Right ventricle myocardium inferior (tissue), 1 donor: ENCODE data around the gene KAT2B. TPM values are rescaled to one million over a fixed set of nuclear protein-coding genes. Genes with fewer than 3 reads are reported as not detected.
"Not testable (repeated sequence)": the region's sequence is repeated elsewhere in the genome, so short reads cannot be mapped to it uniquely, and the experiment has no call there.

Source experiments
- ATAC-seq: fragments of 200-7000 bp; cut with Tn5 transposase; one replicate; pipeline ENCODE4 v1.9.1; 2020; ENCODE audit warnings: mild to moderate bottlenecking, moderate library complexity
- DNase-seq: peaks from one replicate; pipeline ENCODE4 v3.0.0; 2021; ENCODE audit errors: missing footprints
- intact Hi-C: fragments of 100-400 bp; cut with DNase I; formaldehyde crosslinking; loops from one replicate; pipeline ENCODE4 v1.11.0; 2022
- total RNA-seq: library from RNA; stranded (reverse); fragmentation: NEBNext Ultra II Directional; extraction: Animal tissue kit (Norgen Biotek cat#: 25700); gene quantifications from one replicate; pipeline ENCODE4 v1.2.1, GENCODE V29; 2021
- donor health status: DM: no; HTN: yes; CAD: no; lungs with severe emphysema.

Gene KAT2B
- total RNA-seq, 1 donor from 2014 or later: 118 TPM

DNA sequence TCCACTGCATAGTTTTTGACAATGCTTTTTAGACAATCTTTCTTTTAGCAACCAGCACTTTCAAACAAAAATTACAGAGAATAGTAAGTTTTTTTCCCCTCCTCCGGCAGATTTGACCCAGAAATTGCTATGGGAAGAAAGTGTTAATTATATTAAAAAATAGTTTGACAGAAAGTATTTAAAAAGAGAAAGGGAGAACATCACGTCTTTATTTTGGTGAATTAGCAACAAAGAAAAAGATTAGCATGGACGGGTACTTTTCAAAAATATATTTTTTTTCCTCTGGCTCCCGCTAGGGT is 831 bp upstream of the KAT2B start:
- intact Hi-C loops: no loop called here
- no peak for ATAC-seq

DNA sequence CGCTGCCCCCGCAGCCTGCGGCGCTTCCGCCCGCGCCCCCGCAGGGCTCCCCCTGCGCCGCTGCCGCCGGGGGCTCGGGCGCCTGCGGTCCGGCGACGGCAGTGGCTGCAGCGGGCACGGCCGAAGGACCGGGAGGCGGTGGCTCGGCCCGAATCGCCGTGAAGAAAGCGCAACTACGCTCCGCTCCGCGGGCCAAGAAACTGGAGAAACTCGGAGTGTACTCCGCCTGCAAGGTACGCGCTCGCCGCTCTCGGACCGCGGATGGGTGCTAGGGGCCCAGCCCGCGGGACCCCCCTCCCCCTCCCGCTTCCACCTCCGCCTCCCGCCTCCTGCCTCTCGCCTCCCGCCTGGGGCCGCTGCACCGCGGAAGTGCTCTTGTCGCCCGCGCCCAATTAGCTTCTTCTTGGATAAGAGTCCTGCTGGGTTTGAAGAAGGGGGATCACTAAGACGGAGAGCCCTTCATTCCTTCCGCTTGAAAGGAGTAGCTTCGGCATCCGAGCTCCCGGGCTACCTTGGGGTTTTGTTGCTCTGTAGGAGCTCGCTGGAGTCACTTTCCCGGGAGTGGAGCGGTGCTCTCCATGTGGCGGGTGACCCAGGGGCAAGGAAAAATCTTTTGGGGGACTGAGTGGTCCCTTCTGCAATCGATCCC is 426 bp downstream of the KAT2B start:
- ATAC-seq (peak; percentile 64), DNase-seq (peak; percentile 93)
- intact Hi-C loops: loop anchor here (2.0 to 5.0 kb wide), 5 partner anchors 40 to 153 kb away; partner anchors contain the start of genes RAB5A and SGO1

More for the DNA sequence above, 831 bp upstream of the KAT2B start:
- no peak for DNase-seq

DNA sequence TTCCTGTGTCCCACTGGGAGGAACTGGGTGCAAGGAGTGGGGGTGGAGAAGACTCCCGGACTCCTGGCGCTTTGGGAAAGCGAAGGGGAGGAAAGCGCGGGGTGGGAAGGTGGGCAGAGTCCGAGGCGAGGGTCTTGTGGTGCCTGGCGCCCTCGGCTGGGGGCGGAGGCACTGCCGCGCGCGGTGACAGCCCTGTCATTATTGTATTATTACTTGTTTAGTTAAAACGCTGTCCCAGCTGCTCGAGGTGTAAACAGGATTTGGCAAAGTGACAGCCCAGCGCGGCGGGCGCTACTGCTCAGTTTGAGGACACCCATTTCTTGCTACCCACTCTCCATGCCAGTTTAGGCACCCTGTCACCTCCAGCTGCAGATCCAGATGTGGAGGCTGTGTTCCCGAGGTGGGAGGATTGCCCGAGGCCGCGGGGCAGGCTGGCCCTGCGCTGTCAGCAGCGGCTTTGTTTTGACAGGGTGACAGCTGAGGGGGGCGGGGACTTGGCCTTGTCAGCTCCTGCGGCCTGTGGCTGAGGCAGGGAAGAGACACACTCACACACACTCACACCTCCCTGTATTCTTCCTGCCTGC is 1.0 kb downstream of the KAT2B start:
- ATAC-seq: peak; percentile 87
- peak; percentile 96 for DNase-seq
- intact Hi-C loops: loop anchor here (2.0 to 5.0 kb wide), 5 partner anchors 40 to 154 kb away; partner anchors contain the start of genes RAB5A and SGO1

DNA sequence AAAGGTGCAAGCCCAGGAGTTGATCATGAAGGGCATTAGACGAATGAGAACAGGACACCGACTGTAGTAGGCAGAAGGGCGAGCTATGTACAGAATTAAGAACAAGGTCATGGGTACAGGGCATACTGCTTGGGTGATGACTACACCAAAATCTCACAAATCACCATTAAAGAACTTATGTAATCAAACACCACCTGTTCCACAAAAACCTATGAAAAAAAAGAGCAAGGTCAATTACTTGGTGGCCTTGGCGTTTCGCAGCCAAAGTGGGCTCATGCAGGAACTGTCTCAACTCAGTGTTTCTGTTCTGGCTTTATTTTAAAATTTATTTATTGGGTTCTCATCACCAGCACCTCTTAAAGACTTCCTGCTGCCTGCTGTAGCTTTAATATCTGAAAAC is 2.1 kb downstream of the KAT2B start:
- DNase-seq (no peak), ATAC-seq (no peak)
- intact Hi-C loops: loop anchor here (5.0 kb wide), 2 partner anchors 145 to 155 kb away; partner anchors contain the start of gene SGO1

DNA sequence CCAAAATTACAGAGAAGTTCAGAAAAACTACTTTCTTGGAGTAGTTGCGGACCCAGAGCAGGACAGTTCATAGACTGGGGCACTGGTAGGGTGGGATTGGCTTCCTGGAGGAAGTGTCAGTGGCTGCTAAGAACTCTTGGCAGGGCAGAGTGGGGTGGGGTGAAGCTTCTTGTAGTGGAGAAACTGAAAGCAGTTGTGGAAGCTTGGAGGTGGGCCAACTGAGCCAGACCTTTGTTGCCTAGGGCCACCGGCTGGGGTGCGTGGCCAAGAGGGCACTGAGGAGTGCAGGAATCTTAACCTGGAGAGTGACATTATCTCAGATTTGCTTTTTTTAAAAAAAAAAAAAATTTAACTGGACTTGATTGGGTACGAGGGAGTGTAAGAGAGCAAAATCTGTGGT is 3.1 kb downstream of the KAT2B start:
- DNase-seq (peak; percentile 91), ATAC-seq (peak; percentile 23)
- intact Hi-C loops: loop anchor here (5.0 kb wide), 2 partner anchors 144 to 156 kb away; partner anchors contain the start of gene SGO1

DNA sequence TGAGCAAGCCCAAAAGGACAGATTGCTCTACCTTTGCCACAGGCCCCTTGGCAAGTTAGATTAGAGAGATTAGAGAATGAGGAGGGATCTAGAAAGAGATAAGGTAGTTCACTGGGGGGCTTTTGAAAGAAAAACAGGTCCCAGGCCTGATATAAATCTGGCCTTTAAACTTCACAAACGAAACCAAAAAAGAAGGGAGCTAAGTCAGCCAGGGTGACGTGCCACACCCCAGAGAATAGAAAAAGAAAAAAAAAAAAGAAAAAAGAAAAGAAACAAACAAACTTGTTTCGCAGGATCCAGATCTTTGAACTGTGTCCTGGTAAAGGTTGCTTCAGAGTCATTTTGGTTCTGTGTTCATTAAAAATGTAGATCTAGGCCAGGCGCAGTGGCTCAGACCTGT is 3.6 kb downstream of the KAT2B start:
- intact Hi-C loops: loop anchor here (5.0 kb wide), 2 partner anchors 143 to 157 kb away; partner anchors contain the start of gene SGO1
- no peak for DNase-seq
- ATAC-seq: no peak

DNA sequence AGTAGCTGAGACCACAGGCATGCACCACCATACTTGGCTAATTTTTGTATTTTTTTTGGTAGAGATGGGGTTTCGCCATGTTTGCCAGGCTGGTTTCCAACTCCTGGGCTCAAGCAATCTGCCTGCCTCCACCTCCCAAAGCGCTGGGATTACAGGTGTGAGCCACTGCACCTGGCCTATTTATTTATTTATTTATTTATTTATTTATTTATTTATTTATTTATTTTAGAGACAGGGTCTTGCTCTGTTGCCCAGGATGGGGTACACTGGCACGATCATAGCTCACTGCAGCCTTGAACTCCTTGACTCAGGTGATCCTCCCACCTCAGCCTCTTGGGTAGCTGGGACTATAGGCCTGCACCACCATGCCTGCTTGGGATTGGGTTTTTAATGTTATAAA is 4.9 kb downstream of the KAT2B start:
- intact Hi-C loops, ATAC-seq, DNase-seq: not testable (repeated sequence)

DNA sequence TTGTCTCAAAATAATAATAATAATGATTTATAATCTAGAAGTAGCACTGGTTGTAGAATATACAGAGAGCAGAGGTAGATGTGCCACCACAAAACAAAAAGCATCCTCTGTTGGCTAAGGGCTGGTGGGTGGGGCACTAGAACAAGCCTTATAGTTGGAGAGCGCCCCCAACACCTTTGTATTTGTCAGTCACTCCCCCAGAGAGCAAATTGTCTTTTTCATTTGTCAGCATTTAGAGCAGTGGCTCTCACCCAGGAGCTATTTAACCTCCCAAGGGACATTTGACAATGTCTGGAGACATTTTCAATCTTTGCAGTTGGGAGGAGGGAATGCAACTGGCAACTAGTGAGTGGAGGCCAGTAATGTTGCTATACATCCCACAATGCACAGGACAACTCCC is 6.3 kb downstream of the KAT2B start:
- intact Hi-C loops: no loop called here
- DNase-seq: no peak
- ATAC-seq: no peak

DNA sequence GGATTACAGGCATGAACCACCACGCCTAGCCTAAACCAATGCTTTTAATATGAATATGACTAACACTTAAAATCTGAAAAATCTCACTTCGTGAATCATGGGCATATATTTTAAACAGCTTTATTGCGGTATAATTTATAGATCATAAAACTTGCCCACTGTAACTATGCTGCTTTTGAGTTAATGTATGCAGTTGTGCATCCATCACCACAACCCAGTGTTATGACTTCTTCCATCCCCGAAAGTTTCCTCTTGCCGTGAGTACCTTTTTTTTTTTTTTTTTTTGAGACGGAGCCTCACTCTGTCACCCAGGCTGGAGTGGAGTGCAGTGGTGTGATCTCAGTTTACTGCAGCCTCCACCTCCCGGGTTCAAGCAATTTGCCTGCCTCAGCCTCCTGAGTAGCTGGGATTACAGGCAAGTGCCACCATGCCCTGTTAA is 7.1 kb downstream of the KAT2B start:
- no peak for DNase-seq
- no peak for ATAC-seq
- intact Hi-C loops: no loop called here

DNA sequence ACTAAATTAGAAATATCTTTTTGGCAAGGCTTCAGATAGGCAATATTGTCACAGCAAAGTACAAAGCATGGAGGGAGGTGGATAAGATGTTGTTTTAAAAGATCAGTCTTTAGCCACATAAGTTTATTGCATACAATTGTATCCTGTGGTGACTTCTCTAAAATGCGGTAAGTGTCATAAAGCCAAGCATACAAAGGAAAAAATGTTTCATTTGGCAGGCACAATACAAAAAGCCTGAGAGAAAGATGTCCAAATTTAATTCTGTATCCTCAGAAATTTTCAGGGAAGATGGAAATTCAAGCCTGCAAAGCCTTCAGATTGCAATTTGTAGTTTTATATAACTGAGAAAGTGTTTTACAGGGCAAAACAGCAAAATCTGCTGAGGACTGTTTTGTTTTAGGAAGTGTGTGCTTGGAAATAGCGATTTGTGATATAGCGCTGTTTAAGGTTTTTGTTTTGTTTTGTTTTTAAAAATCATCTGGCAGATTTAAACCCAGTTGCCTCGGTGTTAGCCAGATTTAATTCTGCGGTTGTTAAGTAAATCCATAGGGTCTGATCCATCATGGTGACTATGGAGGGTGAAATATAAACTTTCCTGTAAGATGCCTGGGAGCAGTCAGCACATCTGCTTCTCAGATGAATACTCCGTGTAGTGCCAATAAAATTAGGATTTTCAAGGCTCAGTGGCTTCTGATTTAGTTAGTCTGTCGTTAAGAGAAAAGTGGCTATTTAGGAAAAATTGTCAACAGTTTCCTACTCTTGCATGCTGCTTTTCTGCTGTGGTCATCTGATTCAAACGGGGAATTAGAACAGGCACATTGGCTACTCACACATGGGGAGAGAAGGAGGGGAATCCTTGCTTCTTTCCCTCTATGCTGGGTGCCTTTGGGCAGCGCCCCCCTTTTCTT is 8.0 kb downstream of the KAT2B start:
- ATAC-seq (no peak), DNase-seq (no peak)
- intact Hi-C loops: no loop called here

DNA sequence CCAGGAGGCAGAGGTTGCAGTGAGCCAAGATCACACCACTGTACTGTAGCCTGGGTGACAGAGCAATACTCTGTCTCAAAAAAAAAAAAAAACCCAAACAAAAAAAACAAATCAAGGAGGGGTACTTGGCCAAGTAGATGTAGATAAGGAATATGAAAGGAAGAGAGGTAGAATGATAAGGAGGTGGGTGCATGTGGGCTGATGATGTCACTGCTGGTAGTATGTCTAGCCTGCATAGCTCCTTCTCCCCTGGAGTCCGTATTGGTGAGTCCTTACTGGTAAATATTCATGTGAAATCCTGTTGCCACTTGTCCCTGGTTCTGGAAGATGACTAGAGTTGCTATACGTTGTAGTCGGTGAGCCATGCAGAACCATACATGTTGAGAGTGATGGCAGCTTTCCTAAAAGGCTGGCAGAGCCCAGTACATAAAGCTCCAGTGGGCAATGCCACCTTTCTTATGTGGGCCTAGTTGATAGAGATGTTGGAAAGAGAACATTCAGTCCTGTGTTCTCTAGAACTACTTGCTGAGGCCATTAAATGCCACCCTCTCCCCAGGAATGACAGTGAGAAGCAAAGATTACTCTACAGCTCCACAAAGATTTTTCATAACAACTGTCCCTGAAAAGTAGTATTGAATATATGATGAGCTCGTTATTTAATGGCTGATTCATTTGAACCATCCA is 11.0 kb downstream of the KAT2B start:
- no peak for DNase-seq
- ATAC-seq: no peak
- intact Hi-C loops: no loop called here

DNA sequence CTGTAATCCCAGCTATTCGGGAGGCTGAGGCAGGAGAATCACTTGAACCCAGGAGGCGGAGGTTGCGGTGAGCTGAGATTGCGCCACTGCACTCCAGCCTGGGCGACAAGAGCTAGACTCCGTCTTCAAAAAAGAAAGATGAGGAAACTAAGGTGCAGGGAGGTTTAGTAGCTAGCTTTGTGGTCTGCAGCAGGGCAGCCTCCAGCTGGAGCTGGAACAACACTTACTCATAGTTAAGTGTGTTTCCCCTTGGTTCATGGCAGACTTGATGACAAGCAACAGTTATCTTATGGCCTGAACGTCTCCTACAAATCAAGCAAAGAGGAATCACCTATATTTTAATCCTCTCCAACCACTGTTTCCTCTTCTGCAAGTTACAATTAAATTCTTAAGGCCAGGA is 12.6 kb downstream of the KAT2B start:
- ATAC-seq (no peak), DNase-seq (no peak)
- intact Hi-C loops: no loop called here

DNA sequence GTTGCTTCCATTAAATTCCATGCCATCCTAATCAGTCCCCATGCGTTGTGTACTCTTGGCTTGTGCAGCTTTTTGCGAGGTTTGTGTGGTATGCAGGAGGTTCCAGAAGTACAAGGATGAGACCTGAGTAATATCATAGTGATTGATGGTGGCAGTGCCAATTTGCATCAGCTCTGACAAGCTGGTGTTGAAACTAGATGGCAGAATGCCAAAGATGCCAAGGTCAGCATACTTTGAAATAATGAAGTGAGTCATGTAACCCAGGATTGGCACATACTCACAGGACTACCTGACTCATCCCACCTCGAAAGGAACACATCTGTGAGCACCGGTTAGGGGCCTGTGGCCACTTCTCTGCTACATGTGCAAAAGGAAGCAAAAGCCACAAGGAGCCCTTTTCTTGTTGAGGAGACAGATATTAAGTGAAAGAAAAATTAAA is 14.3 kb downstream of the KAT2B start:
- ATAC-seq (peak; percentile 77), DNase-seq (no peak)
- intact Hi-C loops: loop anchor here (1.0 kb wide), 1 partner anchor 27 kb away; no protein-coding TSS in a partner anchor

DNA sequence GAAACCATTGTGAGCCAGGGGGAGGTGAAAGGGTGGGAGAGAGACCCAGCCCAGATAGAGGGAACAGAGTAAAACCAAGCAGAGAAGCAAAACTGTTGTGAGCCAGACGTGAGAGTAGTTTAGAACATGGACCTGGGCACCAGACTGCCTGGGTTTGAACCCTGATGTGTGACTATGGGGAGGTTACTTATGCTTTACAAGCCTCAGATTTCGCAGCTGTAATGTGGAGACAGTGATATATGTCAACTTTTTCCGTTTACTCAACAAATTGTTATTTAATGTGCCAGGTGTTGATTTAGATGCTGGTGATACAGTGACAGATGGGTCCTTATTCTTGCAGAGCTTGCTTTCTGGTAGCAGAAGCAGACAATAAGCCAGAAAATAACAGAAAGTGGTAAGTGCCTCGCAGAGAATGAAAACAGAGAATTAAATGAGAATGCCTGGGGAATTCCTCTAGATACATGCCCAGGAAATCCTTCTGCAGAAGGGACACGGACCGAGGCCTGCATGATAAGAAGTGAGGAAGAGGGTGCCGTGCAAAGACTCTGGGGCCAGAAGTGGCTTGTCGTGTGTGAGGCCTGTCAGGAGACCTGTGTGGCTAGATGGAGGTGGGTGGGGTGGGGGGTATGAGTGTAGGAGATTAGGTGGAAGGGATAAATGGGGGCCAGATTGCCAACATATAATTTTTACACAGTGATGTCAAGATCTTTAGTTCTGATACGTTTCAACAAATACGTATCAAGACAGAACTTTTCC is 15.0 kb downstream of the KAT2B start:
- ATAC-seq (no peak), DNase-seq (no peak)
- intact Hi-C loops: no loop called here

DNA sequence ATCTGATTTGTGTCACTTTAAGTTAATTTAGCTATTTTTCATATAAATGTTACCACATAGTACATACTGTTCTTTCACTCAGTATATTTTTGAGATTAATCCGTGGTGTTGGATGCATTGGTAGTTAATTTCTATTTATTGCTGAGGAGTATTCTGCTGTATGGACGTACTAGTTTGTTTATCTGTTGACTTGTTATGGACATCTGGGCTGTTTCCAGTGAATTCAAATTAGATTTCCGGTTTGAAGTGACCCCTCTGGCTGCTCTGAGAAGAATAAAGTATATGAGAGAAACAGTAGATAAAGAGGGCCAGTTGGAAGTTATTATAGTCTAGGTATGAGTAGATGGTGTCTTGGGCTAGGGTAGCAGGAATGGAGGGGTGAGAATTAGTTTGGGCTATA is 15.6 kb downstream of the KAT2B start:
- intact Hi-C loops: no loop called here
- DNase-seq: no peak

DNA sequence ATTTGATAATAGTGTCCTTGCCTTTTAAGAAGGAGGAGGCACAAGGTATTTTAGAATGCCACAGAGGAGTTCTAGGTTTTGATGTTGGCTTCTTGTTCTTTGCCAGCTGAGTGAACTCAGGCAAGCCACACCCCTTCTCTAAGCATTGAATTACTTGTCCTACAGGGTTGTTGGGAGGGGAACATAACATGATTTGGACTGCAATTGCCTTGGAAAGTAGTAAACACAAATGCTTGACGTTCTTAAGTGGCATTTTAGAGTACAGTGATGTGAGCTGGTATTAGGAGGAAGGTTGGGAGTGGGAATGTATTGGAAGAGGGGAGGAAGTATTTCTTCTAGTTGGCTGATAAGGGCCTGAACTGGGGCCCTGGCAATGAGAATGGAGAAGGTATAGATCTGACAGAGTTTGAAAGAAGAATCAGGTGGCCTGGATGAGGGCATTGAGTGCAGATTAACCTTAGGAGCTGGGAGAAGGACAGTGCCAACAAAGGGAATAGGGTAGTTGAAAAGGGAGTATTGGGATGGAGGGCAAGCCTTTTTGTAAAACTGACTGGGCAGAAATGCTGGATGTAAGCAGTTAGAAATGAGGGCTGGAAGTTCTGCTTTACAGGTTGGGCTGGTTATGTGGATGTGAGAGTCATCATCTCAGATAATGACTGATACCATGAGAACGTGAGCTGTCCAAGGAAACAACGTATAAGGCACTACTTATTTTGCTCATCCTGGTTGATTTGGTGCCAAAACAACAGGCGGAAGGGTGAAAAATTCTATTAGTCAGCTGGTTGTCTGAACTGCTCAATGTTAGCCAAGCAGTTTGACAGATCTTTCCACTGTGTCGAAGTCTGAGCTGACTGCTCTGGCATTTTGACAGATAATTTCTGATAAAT is 16.7 kb downstream of the KAT2B start:
- intact Hi-C loops: no loop called here
- peak; percentile 49 for ATAC-seq
- DNase-seq: no peak

More for the DNA sequence above, 15.6 kb downstream of the KAT2B start:
- ATAC-seq: no peak

DNA sequence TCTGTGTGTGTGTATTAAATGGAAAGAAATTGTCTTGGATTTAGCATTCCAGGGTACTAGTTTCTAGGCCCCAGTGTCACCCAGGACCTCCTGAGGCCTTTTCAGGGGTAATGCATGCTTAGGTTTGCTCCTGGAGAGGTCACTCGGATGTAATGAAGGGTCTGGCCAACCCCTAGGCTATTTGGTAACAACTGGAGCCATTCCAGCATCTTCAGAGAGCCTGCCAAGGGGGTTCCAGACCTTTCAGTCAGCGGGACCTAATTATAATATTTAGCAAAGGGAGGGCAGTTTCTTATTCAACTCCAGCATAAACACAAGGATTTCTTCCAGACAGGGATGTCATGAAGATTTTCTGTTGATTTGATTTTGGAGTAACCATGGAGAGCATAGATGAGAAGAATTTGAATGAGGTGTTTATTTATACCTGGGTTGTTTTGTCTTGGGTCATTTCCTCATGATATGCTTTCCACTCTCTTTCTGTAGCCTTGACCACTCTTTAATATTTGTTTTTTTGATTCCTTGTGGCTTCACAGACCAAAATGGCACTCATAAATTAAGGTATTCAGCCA is 17.4 kb downstream of the KAT2B start:
- intact Hi-C loops: no loop called here
- DNase-seq: no peak
- ATAC-seq: peak; percentile 15
